ENCODE results near the gene ZDHHC9. TPM values are rescaled to one million over a fixed set of nuclear protein-coding genes. Genes with fewer than 3 reads are reported as not detected.
A peak's percentile ranks its signal among the peaks of the same experiment; 100 is the strongest.
"Not testable (repeated sequence)": the region's sequence is repeated elsewhere in the genome, so short reads cannot be mapped to it uniquely, and the experiment has no call there.

The ZDHHC9 gene
- total and polyA plus RNA-seq, 9 donors, result 8.3 to 34.6 (median 16.6) TPM

DNA sequence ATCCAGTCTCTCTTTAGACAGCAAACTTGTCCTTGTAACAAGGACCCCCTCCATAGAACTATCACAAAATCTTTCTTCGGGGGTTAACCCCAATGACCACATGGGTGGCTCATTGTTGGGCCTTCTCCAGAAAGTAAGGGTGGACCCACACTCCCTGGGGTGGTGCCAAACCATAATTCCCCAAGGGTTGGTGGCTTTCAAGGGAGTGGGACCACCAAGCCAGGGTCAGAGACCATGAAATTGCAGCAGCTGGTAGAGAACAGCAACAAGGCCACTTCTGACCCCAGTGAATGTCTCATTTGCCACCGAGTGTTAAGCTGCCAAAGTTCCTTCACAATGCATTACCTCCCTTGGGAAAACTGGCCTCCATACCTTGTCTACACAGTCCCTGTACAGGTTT lies 28.8 kb upstream of the ZDHHC9 start:
- TF ChIP-seq, protein P1, sequence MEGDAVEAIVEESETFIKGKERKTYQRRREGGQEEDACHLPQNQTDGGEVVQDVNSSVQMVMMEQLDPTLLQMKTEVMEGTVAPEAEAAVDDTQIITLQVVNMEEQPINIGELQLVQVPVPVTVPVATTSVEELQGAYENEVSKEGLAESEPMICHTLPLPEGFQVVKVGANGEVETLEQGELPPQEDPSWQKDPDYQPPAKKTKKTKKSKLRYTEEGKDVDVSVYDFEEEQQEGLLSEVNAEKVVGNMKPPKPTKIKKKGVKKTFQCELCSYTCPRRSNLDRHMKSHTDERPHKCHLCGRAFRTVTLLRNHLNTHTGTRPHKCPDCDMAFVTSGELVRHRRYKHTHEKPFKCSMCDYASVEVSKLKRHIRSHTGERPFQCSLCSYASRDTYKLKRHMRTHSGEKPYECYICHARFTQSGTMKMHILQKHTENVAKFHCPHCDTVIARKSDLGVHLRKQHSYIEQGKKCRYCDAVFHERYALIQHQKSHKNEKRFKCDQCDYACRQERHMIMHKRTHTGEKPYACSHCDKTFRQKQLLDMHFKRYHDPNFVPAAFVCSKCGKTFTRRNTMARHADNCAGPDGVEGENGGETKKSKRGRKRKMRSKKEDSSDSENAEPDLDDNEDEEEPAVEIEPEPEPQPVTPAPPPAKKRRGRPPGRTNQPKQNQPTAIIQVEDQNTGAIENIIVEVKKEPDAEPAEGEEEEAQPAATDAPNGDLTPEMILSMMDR (IDR thresholded peaks at IDR 0.05), result no peak
- no peak for TF ChIP-seq POLR2A (IDR thresholded peaks at IDR 0.05)
- no peak for TF ChIP-seq EP300 (IDR thresholded peaks at IDR 0.05)
- 70 to 88% (median 71%) methylated on average over 2 of the region's 2 CpGs for WGBS, 3 donors
- intact Hi-C loops (cut with DNase I), result no loop called here

DNA sequence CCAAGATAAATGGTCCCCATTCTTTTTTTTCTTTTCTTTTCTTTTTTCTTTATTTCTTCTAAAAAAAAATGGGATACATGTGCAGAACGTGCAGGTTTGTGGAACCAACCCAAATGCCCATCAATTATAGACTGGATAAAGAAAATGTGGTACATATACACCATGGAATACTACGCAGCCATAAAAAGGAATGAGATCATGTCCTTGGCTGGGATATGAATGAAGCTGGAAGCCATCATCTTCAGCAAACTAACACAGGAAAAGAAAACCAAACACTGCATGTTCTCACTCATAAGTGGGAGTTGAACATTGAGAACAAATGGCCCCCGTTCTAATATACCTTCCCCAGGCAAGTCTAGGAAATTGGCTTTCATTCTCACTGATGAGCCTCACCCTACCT lies 22.6 kb upstream of the ZDHHC9 start:
- H3K36me3 ChIP-seq; H3K27ac ChIP-seq; H3K4me3 ChIP-seq; H3K9me3 ChIP-seq; intact Hi-C loops (cut with DNase I); H3K27me3 ChIP-seq; H3K4me1 ChIP-seq (ENCODE audit: insufficient read depth); DNase-seq: not testable (repeated sequence)
- WGBS, 3 donors, result 51 to 57% (median 56%) methylated on average over 3 of the region's 3 CpGs

More for the DNA sequence above, 28.8 kb upstream of the ZDHHC9 start:
- no peak overlapping the region for H3K4me3 ChIP-seq
- no peaks in the 10 kb centered on the region for H3K9me3 ChIP-seq
- H3K4me1 ChIP-seq (ENCODE audit: insufficient read depth), result no peaks in the 10 kb centered on the region
- H3K27me3 ChIP-seq, result no peaks in the 10 kb centered on the region
- H3K36me3 ChIP-seq, result no peaks in the 10 kb centered on the region
- no peak for DNase-seq
- H3K27ac ChIP-seq, result no peak overlapping the region

DNA sequence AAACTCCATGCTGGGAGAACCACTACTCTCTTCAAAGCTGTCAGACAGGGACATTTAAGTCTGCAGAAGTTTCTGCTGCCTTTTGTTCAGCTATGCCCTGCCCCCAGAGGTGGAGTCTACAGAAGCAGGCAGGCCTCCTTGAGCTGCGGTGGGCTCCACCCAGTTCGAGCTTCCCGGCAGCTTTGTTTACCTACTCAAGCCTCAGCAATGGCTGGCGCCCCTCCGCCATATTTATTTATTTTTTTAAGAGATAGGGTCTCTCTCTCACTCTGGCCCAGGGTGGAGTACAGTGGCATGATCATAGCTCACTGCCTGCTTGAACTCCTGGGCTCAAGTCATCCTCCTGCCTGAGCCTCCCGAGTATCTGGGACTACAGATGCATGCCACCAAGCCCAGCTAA lies 15.4 kb upstream of the ZDHHC9 start:
- DNase-seq; H3K27ac ChIP-seq; H3K27me3 ChIP-seq; H3K4me1 ChIP-seq (ENCODE audit: insufficient read depth); H3K4me3 ChIP-seq; H3K36me3 ChIP-seq; intact Hi-C loops (cut with DNase I); H3K9me3 ChIP-seq: not testable (repeated sequence)
- WGBS, 3 donors, result 55 to 67% (median 65%) methylated on average over 6 of the region's 6 CpGs

DNA sequence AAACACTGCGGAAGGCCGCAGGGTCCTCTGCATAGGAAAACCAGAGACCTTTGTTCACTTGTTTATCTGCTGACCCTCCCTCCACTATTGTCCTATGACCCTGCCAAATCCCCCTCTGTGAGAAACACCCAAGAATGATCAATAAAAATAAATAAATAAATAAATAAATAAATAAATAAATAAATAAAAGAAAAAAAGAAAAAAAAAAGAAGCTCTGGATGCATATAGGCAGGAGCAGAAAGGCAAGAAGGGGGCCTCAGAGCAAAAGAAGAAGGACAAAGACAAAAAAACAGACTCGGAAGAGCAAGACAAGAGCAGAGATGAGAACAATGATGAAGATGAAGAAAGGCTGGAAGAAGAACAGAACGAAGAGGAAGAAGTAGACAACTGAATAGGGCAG lies 8.1 kb upstream of the ZDHHC9 start:
- 71 to 79% (median 73%) methylated on average over 2 of the region's 4 CpGs for WGBS, 3 donors
- H3K27ac ChIP-seq; H3K9me3 ChIP-seq; DNase-seq; H3K4me1 ChIP-seq (ENCODE audit: insufficient read depth); H3K36me3 ChIP-seq; H3K27me3 ChIP-seq; H3K4me3 ChIP-seq; intact Hi-C loops (cut with DNase I): not testable (repeated sequence)

DNA sequence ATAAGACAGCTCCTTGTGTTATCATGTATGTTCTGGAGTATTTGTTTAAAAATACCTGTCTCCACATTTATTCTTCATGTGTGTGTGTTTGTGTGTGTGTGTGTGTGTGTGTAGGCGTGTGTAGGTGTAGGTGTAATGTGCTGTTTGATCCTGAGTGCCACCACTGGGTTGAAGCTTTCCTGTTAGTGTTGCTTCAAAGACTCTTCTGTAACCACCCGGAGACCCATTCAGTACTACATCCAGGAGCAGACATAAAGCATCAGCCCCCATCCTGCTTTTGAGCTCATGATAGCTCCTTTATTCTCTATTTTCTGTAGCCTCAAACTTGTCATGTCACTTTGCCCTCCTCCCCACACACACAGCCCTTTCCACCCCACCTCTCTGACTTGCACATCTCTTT lies 3.0 kb upstream of the ZDHHC9 start:
- TF ChIP-seq, protein P1 (IDR thresholded peaks at IDR 0.05), result no peak
- TF ChIP-seq EP300 (IDR thresholded peaks at IDR 0.05) (no peak), POLR2A (IDR thresholded peaks at IDR 0.05) (no peak)
- intact Hi-C loops (cut with DNase I), result no loop called here

DNA sequence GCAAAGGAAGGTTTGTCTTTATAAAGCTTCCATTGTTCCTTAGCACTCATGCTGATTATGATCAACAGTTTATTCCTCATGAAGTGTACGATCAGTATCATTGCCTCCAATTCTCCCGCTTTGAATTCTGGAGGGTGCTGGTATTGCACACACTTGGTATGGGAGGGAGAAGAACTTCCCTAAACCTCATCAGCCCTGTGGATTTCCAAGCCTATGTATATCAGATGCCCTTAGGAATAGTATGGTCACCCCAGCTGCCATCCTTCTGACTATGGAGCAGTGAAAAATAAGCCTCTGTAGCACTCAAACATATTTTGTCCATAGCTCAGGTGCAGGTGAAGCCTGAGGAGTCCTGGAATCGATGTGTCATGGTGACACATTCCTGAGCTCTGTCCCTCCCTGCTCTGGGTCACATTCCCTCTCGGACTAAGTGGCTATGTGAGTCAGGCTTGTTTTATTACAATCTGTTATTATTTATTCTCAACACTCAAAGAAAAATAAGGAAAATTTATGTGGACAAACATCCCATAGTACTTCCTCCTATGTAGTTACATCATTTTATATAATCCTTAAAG lies 2.0 kb upstream of the ZDHHC9 start:
- H3K36me3 ChIP-seq, result no peaks in the 10 kb centered on the region
- no peaks in the 10 kb centered on the region for H3K27me3 ChIP-seq
- H3K4me1 ChIP-seq (ENCODE audit: insufficient read depth), result no peaks in the 10 kb centered on the region
- 61 to 63% (median 62%) methylated on average over 4 of the region's 4 CpGs for WGBS, 3 donors
- no peak overlapping the region for H3K4me3 ChIP-seq
- H3K27ac ChIP-seq, result no peak overlapping the region
- H3K9me3 ChIP-seq, result no peaks in the 10 kb centered on the region
- DNase-seq, result no peak
- intact Hi-C loops (cut with DNase I), result no loop called here
- TF ChIP-seq EP300 (IDR thresholded peaks at IDR 0.05), result no peak

More for the DNA sequence above, 3.0 kb upstream of the ZDHHC9 start:
- no peaks in the 10 kb centered on the region for H3K36me3 ChIP-seq
- no peaks in the 10 kb centered on the region for H3K9me3 ChIP-seq
- WGBS, 3 donors, result 53 to 63% (median 53%) methylated on average over 2 of the region's 2 CpGs
- H3K27ac ChIP-seq, result no peak overlapping the region
- no peak overlapping the region for H3K4me3 ChIP-seq
- no peaks in the 10 kb centered on the region for H3K27me3 ChIP-seq
- no peak for DNase-seq
- H3K4me1 ChIP-seq (ENCODE audit: insufficient read depth), result no peaks in the 10 kb centered on the region

DNA sequence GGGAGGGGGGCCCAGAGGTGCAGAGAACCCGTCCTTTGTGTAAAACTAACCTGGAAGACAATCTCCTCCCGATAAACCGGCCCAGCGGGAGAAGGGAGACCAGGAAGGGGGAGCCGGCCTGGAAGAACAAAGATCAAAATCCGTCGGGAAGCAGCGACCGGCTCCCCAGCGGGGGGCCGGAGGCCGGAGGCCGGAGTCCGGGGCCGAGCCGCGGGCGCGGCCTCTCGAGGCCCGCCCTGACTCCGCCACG lies 552 bp downstream of the ZDHHC9 start:
- no peak for TF ChIP-seq POLR2A (IDR thresholded peaks at IDR 0.05)
- intact Hi-C loops (cut with DNase I), result no loop called here
- WGBS, 3 donors, result 31 to 35% (median 33%) methylated on average over 23 of the region's 23 CpGs
- H3K4me3 ChIP-seq, result peak overlapping the region; percentile 65
- H3K9me3 ChIP-seq, result no peaks in the 10 kb centered on the region
- H3K27ac ChIP-seq, result peak overlapping the region in 1 of 2 donors; percentile 36
- no peaks in the 10 kb centered on the region for H3K27me3 ChIP-seq
- peaks cover 3% of the 10 kb centered on the region for H3K4me1 ChIP-seq (ENCODE audit: insufficient read depth)
- H3K36me3 ChIP-seq, result no peaks in the 10 kb centered on the region
- DNase-seq, result peak in 1 of 5 donors; percentile 45

Data from ovary (tissue), 9 donors.